GM12891 (cell line): Measurements from ENCODE around the gene GPC4.
"Not testable (repeated sequence)": the region's sequence is repeated elsewhere in the genome, so short reads cannot be mapped to it uniquely, and the experiment has no call there.

Source experiments
- PAX5 ChIP-seq: IDR thresholded peaks from 2 replicates; pipeline ENCODE4 v1.6.1; 2011; ENCODE audit warnings: low read length, moderate library complexity, mild to moderate bottlenecking; ENCODE audit not compliant: insufficient read depth, severe bottlenecking
- POLR2A ChIP-seq: IDR thresholded peaks from 2 replicates; pipeline ENCODE4 v1.6.1; 2011; ENCODE audit warnings: low read depth, low read length, control low read depth
- POLR2AphosphoS5 ChIP-seq: IDR thresholded peaks from 2 replicates; pipeline ENCODE4 v1.6.1; 2011; ENCODE audit warnings: low read depth, low read length, control low read depth

GRCh38 chrX:133279112-133279730 lies 136.1 kb downstream of the GPC4 start:
- TF ChIP-seq POLR2A, PAX5, POLR2AphosphoS5: not testable (repeated sequence)
